IMR-90 (cell line): ENCODE results near the gene GPR152. TPM values are rescaled to one million over a fixed set of nuclear protein-coding genes. Genes with fewer than 3 reads are reported as not detected.

ENCODE experiments used
- ATAC-seq: fragments of 200-7000 bp; cut with Tn5 transposase; 2 replicates; pipeline ENCODE4 v1.9.1; 2020; ENCODE audit warnings: low read depth, mild to moderate bottlenecking, moderate library complexity
- BruUV-seq: library from RNA; stranded (reverse); fragments of 400-500 nt; replicated peaks from 2 replicates; lab custom pipeline; 2021; lab: Mats Ljungman, UMichigan
- CTCF ChIA-PET: fragments of 300-600 bp; formaldehyde crosslinking; extraction: SDS; loops from one replicate; lab custom pipeline; 2021; ENCODE audit warnings: antibody characterized with exemption; lab: Yijun Ruan, JAX
- POLR2A ChIA-PET: fragments of 300-600 bp; sonication (Branson Sonifier 250); formaldehyde crosslinking; loops from one replicate; lab custom pipeline; 2022; ENCODE audit warnings: antibody characterized with exemption; ENCODE audit not compliant: unreplicated experiment; lab: Charles Lee
- DNase-seq: peaks from one replicate; pipeline ENCODE4 v3.0.0; 2013
- H2AFZ ChIP-seq: replicated peaks from 2 replicates; pipeline ENCODE3; 2013; ENCODE audit warnings: low read length, mild to moderate bottlenecking; ENCODE audit not compliant: poor library complexity
- H2AK5ac ChIP-seq: 2 replicates; pipeline ENCODE4 v1.6.1; 2013; ENCODE audit warnings: low read depth, low read length, inconsistent platforms
- H2AK9ac ChIP-seq: replicated peaks from 2 replicates; pipeline ENCODE3; 2013; ENCODE audit warnings: mild to moderate bottlenecking, low read depth, low read length, moderate library complexity; ENCODE audit not compliant: poor library complexity
- H2BK120ac ChIP-seq: 2 replicates; pipeline ENCODE4 v1.6.1; 2013; ENCODE audit warnings: low read depth, low read length, inconsistent platforms
- H2BK15ac ChIP-seq: 3 replicates; pipeline ENCODE4 v1.6.1; 2013; ENCODE audit warnings: low read depth, low read length, inconsistent platforms
- H2BK20ac ChIP-seq: 2 replicates; pipeline ENCODE4 v1.6.1; 2013; ENCODE audit warnings: low read depth, mild to moderate bottlenecking, inconsistent platforms, low read length, moderate library complexity
- H2BK5ac ChIP-seq: 2 replicates; pipeline ENCODE4 v1.6.1; 2013; ENCODE audit warnings: mild to moderate bottlenecking, low read depth, low read length, inconsistent platforms; ENCODE audit not compliant: poor library complexity, severe bottlenecking
- H3K14ac ChIP-seq: replicated peaks from 2 replicates; pipeline ENCODE4 v1.6.1; 2013; ENCODE audit warnings: low read depth, low read length, inconsistent platforms
- H3K18ac ChIP-seq: 2 replicates; pipeline ENCODE4 v1.6.1; 2013; ENCODE audit warnings: low read depth, low read length, control low read depth
- H3K23ac ChIP-seq: 2 replicates; pipeline ENCODE4 v1.6.1; 2013; ENCODE audit warnings: low read depth, low read length, inconsistent platforms
- H3K27ac ChIP-seq: 2 replicates; pipeline ENCODE4 v1.5.1; 2013; ENCODE audit warnings: mild to moderate bottlenecking, control low read depth, low read length; ENCODE audit not compliant: insufficient read depth
- H3K27me3 ChIP-seq: 2 replicates; pipeline ENCODE4 v1.6.1; 2013; ENCODE audit warnings: low read length; ENCODE audit not compliant: control insufficient read depth, insufficient read depth
- H3K36me3 ChIP-seq: 2 replicates; pipeline ENCODE4 v1.6.1; 2013; ENCODE audit warnings: low read length, mixed read lengths; ENCODE audit not compliant: control insufficient read depth, insufficient read depth
- H3K4ac ChIP-seq: 2 replicates; pipeline ENCODE4 v1.6.1; 2013; ENCODE audit warnings: low read depth, low read length, inconsistent platforms
- H3K4me1 ChIP-seq: 2 replicates; pipeline ENCODE4 v1.6.1; 2013; ENCODE audit warnings: low read length, mixed read lengths; ENCODE audit not compliant: control insufficient read depth, insufficient read depth
- H3K4me2 ChIP-seq: 2 replicates; pipeline ENCODE4 v1.6.1; 2013; ENCODE audit warnings: low read depth, mild to moderate bottlenecking, control low read depth, low read length, moderate library complexity
- H3K4me3 ChIP-seq: 2 replicates; pipeline ENCODE4 v1.5.1; 2013; ENCODE audit warnings: low read depth, mild to moderate bottlenecking, control low read depth, low read length, moderate library complexity; ENCODE audit not compliant: insufficient read depth
- H3K56ac ChIP-seq: 2 replicates; pipeline ENCODE4 v1.6.1; 2013; ENCODE audit warnings: low read length, inconsistent platforms; ENCODE audit not compliant: insufficient read depth; ENCODE audit errors: extremely low read depth
- H3K79me1 ChIP-seq, 2 experiments: 2 replicates each; pipeline ENCODE4 v1.6.1; 2013; ENCODE audit warnings: low read length in 2 of 2, inconsistent platforms in 1 of 2, low read depth in 1 of 2
- H3K9ac ChIP-seq: 2 replicates; pipeline ENCODE4 v1.6.1; 2013; ENCODE audit warnings: low read depth, low read length, control low read depth
- H3K9me1 ChIP-seq: 2 replicates; pipeline ENCODE4 v1.6.1; 2013; ENCODE audit warnings: low read length, inconsistent platforms; ENCODE audit not compliant: insufficient read depth
- H3K9me3 ChIP-seq: 2 replicates; pipeline ENCODE4 v1.6.1; 2013; ENCODE audit warnings: low read length; ENCODE audit not compliant: control insufficient read depth, insufficient read depth
- H4K20me1 ChIP-seq: 2 replicates; pipeline ENCODE4 v1.6.1; 2013; ENCODE audit warnings: low read length, inconsistent platforms; ENCODE audit not compliant: insufficient read depth
- H4K5ac ChIP-seq: 2 replicates; pipeline ENCODE4 v1.6.1; 2013; ENCODE audit warnings: mild to moderate bottlenecking, low read depth, low read length, control low read depth
- H4K8ac ChIP-seq, 2 experiments: 2 replicates each; pipeline ENCODE4 v1.6.1; 2013; ENCODE audit warnings: low read depth in 2 of 2, low read length in 2 of 2, control low read depth in 1 of 2, inconsistent platforms in 1 of 2
- H4K91ac ChIP-seq: 2 replicates; pipeline ENCODE4 v1.6.1; 2013; ENCODE audit warnings: low read depth, low read length, inconsistent platforms; ENCODE audit not compliant: insufficient read depth
- CEBPB ChIP-seq: IDR thresholded peaks from 2 replicates; pipeline ENCODE4 v1.6.1; 2012; ENCODE audit warnings: low read depth, low read length, improper control_type of control experiment
- CHD1 ChIP-seq: IDR thresholded peaks from 2 replicates; pipeline ENCODE4 v1.6.1; 2012; ENCODE audit warnings: low read depth, low read length, improper control_type of control experiment
- MAFK ChIP-seq: IDR thresholded peaks from 2 replicates; pipeline ENCODE4 v1.6.1; 2012; ENCODE audit warnings: low read depth, low read length, improper control_type of control experiment
- RAD21 ChIP-seq: IDR thresholded peaks from 2 replicates; pipeline ENCODE4 v1.6.1; 2012; ENCODE audit warnings: low read length, improper control_type of control experiment
- USF2 ChIP-seq: fragments of 150-350 bp; IDR thresholded peaks from 2 replicates; pipeline ENCODE4 v1.6.1; 2017; ENCODE audit warnings: mild to moderate bottlenecking, antibody characterized with exemption, low read length, low read depth
- WGBS, 2 experiments: methylation state at CpG; one replicate each; pipeline versions ENCODE4 v1.1.5 to v1.1.7; 2013; ENCODE audit warnings: missing lambda C conversion rate in 2 of 2; ENCODE audit not compliant: insufficient read length in 1 of 2; ENCODE audit errors: extremely low coverage in 2 of 2; 5-methylcytosine and 5-hydroxymethylcytosine counted together
- dilution Hi-C: fragments of 300-500 bp; cut with HindIII; formaldehyde crosslinking; loops from one replicate; pipeline ENCODE4 v1.14.3; 2018; ENCODE audit warnings: low sequenced_read_pairs; ENCODE audit not compliant: unreplicated experiment
- in situ Hi-C: fragments of 300-500 bp; cut with MboI; formaldehyde crosslinking; loops from 3 replicates; pipeline ENCODE4 v1.14.3; 2019; ENCODE audit warnings: low sequenced_read_pairs, inconsistent platforms, mixed read lengths
- intact Hi-C: fragments of 100-400 bp; cut with micrococcal nuclease; formaldehyde crosslinking; loops from 2 replicates; pipeline ENCODE4 v1.10.0; 2022
- polyA plus RNA-seq, 3 experiments: library from polyadenylated mRNA; depleted of rRNA; stranded (reverse); fragments of >200 nt; gene quantifications; 2 replicates each; pipeline ENCODE4 v1.2.3, GENCODE V29; 2012; ENCODE audit warnings: low replicate concordance in 1 of 3
- total RNA-seq: library from RNA; depleted of rRNA; stranded (reverse); fragments of >200 nt; gene quantifications from 2 replicates; pipeline ENCODE4 v1.2.3, GENCODE V29; 2012

GPR152 gene
- total and polyA plus RNA-seq, 2 of the 4 experiments (the other 2 are of a cell fraction): not detected

DNA sequence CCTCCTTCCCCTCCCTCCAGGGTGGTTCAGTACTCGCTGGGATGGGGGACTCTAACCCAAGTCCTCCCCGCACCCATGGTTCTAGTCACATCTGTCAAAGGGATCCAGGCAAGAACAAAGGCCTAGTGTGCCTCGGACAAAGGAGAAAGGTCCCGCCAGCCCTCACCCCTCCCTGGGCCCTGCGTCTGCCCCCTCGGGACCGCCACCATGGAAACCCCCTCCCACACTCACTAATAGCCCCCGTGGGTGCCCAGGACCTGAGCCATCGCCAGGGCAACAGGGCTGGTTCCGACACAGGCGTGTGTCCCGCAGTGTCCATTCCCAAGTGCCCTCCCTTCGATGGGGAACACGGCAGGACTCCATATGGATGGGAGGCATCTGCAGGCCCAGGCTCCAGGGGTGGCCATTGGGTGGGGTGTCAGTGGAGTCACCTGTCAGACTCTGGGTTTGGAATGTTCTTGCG is 42.1 kb downstream of the GPR152 start:
- intact Hi-C loops (no loop called here), in situ Hi-C loops (no loop called here), dilution Hi-C loops (no loop called here)
- no TSS peak for BruUV-seq
- no peak overlapping the region for H3K4ac ChIP-seq
- no peak overlapping the region for H3K14ac ChIP-seq
- H2BK15ac ChIP-seq: no peak overlapping the region
- no peaks in the 10 kb centered on the region for H3K79me1 ChIP-seq
- no peaks in the 10 kb centered on the region for H3K4me1 ChIP-seq
- DNase-seq (no peak), ATAC-seq (no peak)
- no peak overlapping the region for H4K5ac ChIP-seq
- no peak overlapping the region for H3K27ac ChIP-seq
- H4K8ac ChIP-seq: no peak overlapping the region
- H3K9ac ChIP-seq: no peak overlapping the region
- H3K9me3 ChIP-seq: no peaks in the 10 kb centered on the region
- H2AK9ac ChIP-seq: no peak overlapping the region
- H4K20me1 ChIP-seq: no peaks in the 10 kb centered on the region
- H3K9me1 ChIP-seq: no peaks in the 10 kb centered on the region
- H2AK5ac ChIP-seq: no peak overlapping the region
- no peak overlapping the region for H2BK120ac ChIP-seq
- H3K23ac ChIP-seq: no peak overlapping the region
- ChIA-PET CTCF (no interaction called here), POLR2A (no interaction called here)
- H2BK20ac ChIP-seq: no peak overlapping the region
- H3K4me2 ChIP-seq: no peak overlapping the region
- no peak overlapping the region for H4K91ac ChIP-seq
- TF ChIP-seq CEBPB (no peak), MAFK (no peak), CHD1 (no peak), USF2 (no peak), RAD21 (no peak)
- H2BK5ac ChIP-seq: no peak overlapping the region
- no peaks in the 10 kb centered on the region for H3K36me3 ChIP-seq
- 87% methylated on average over 4 of the region's 15 CpGs; no CpG with 5 or more reads in 1 of the 2 experiments for WGBS, 2 experiments
- no peak overlapping the region for H3K56ac ChIP-seq
- no peak overlapping the region for H3K4me3 ChIP-seq
- H3K18ac ChIP-seq: no peak overlapping the region
- H2AFZ ChIP-seq: peak overlapping the region; percentile 43
- peaks cover 61% of the 10 kb centered on the region for H3K27me3 ChIP-seq
